Testis (tissue), 3 donors: ENCODE data around the gene TMEM201. TPM values are rescaled to one million over a fixed set of nuclear protein-coding genes. Genes with fewer than 3 reads are reported as not detected.

ENCODE experiments used
- DNase-seq: peaks from one replicate; pipeline ENCODE4 v3.0.0-alpha.2; 2019
- H3K27ac ChIP-seq, 2 donors: fragments of 200-600 bp; sonication (generic); one replicate each; pipeline ENCODE4 v1.5.1; 2019
- H3K27me3 ChIP-seq: fragments of 200-600 bp; sonication (generic); one replicate; pipeline ENCODE4 v1.5.1; 2019
- H3K36me3 ChIP-seq: fragments of 200-600 bp; sonication (generic); one replicate; pipeline ENCODE4 v1.5.1; 2017; ENCODE audit warnings: low read depth; ENCODE audit errors: missing control alignments
- H3K4me1 ChIP-seq: fragments of 200-600 bp; sonication (generic); one replicate; pipeline ENCODE4 v1.5.1; 2019
- H3K4me3 ChIP-seq, 2 donors: fragments of 200-600 bp; sonication (generic); one replicate each; pipeline ENCODE4 v1.5.1; 2017 to 2019
- H3K9me3 ChIP-seq: fragments of 200-600 bp; sonication (generic); one replicate; pipeline ENCODE4 v1.5.1; 2017
- CTCF ChIP-seq, 3 experiments: fragments of 450-650 bp in 2 of 3; fragments of 200-600 bp in 1 of 3; sonication (generic) in 1 of 3; IDR thresholded peaks; one replicate each; pipeline ENCODE4 v1.5.1; 2016 to 2019; ENCODE audit warnings: antibody characterized with exemption in 3 of 3, mild to moderate bottlenecking in 2 of 3, moderate library complexity in 1 of 3
- POLR2A ChIP-seq: fragments of 450-650 bp; IDR thresholded peaks from one replicate; pipeline ENCODE4 v1.6.1; 2017; ENCODE audit warnings: antibody characterized with exemption, mild to moderate bottlenecking, moderate library complexity
- WGBS, 2 donors: methylation state at CpG; one replicate each; pipeline ENCODE4 v1.1.5; 2018; 5-methylcytosine and 5-hydroxymethylcytosine counted together
- intact Hi-C: fragments of 100-400 bp; cut with DNase I; formaldehyde crosslinking; loops from one replicate; pipeline ENCODE4 v1.15.1; 2023; ENCODE audit warnings: low total_unique reads
- polyA plus RNA-seq: library from polyadenylated mRNA; stranded (reverse); fragments of 350-450 nt; fragmentation: Illumina TruSeq; extraction: RNeasy Lipid Tissue Mini Kit (QIAGEN cat#74804); gene quantifications from one replicate; pipeline ENCODE4 v1.2.3, GENCODE V29; 2014; ENCODE audit warnings: low read depth, low replicate concordance; ENCODE audit not compliant: insufficient read depth
- total RNA-seq, 2 donors: library from RNA; depleted of rRNA; stranded (reverse); fragments of >200 nt; gene quantifications; one replicate each; pipeline ENCODE4 v1.2.3, GENCODE V29; 2016

TMEM201 gene
- total and polyA plus RNA-seq, 3 donors from 2014 or later = 26.6 to 36.2 (median 35.8) TPM

DNA sequence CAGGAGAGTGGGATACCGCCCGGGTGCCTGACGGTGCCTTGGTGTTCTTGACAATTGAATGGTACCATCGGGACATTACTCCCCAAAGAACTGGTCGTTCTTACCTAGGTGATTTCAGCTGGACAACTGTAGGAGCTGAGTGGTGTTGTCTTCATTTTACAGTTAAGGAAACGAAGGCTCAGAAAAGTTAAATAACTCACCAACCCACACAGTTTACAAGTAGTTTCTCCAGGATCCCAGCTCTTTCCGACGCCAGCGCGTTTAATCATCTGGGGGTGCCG is 64.4 kb downstream of the TMEM201 start:
- 33 to 53% methylated on average over 11 of the region's 11 CpGs for WGBS, 2 donors
- H3K4me3 ChIP-seq = peak overlapping the region in 1 of 2 donors; percentile 55
- intact Hi-C loops = no loop called here
- no peaks in the 10 kb centered on the region for H3K27me3 ChIP-seq
- no peaks in the 10 kb centered on the region for H3K36me3 ChIP-seq
- no peak for TF ChIP-seq POLR2A
- no peak for TF ChIP-seq CTCF (IDR thresholded peaks at IDR 0.05)
- H3K27ac ChIP-seq = no peak overlapping the region
- no peak for DNase-seq
- H3K4me1 ChIP-seq = peaks cover 5% of the 10 kb centered on the region
- H3K9me3 ChIP-seq = no peaks in the 10 kb centered on the region

DNA sequence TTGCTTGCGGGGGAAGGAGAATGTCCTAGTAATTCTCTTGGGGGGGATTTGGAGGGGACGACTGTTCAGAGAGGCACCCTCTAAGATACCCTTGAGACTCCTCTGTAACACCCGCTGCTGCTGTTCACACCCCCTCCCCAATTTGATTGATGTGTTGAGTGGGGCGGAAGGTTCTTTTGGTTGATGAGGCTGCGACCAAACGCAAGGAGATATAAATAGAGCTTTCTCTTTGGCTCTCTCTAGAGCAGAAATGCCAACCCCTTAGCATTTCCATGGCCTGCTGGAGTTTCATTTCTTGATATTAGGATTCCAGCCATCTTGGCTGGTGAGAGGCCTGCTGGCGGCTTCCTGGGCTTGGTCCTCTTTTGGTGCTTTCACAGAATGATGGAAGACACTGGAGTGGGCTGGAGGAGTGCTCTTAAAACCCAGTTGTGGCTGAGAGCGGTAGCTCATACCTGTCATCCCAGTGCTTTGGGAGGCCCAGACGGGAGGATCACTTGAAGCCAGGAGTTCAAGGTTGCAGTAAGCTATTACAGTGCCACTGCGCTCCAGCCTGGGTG is 64.9 kb downstream of the TMEM201 start:
- H3K27ac ChIP-seq = no peak overlapping the region
- 46 to 57% methylated on average over 10 of the region's 10 CpGs for WGBS, 2 donors
- peaks cover 5% of the 10 kb centered on the region for H3K4me1 ChIP-seq
- no peaks in the 10 kb centered on the region for H3K36me3 ChIP-seq
- no peak for DNase-seq
- no peaks in the 10 kb centered on the region for H3K27me3 ChIP-seq
- no peak for TF ChIP-seq CTCF (IDR thresholded peaks at IDR 0.05)
- TF ChIP-seq POLR2A = no peak
- intact Hi-C loops = no loop called here
- no peak overlapping the region for H3K4me3 ChIP-seq
- no peaks in the 10 kb centered on the region for H3K9me3 ChIP-seq

- Histone ChIP-seq H3K36me3 (no peaks in the 10 kb centered on the region), H3K27me3 (no peaks in the 10 kb centered on the region), H3K4me1 (peaks cover 5% of the 10 kb centered on the region), H3K4me3 (no peak overlapping the region), H3K27ac (no peak overlapping the region), H3K9me3 (no peaks in the 10 kb centered on the region)
- TF ChIP-seq POLR2A (no peak), CTCF (IDR thresholded peaks at IDR 0.05) (no peak)
- intact Hi-C loops = no loop called here
- 40 to 68% methylated on average over 20 to 25 of the region's 25 CpGs for WGBS, 2 donors
- DNase-seq = no peak
These were observed 65.5 kb downstream of the TMEM201 start for GRCh38 chr1:9654051-9654833.

DNA sequence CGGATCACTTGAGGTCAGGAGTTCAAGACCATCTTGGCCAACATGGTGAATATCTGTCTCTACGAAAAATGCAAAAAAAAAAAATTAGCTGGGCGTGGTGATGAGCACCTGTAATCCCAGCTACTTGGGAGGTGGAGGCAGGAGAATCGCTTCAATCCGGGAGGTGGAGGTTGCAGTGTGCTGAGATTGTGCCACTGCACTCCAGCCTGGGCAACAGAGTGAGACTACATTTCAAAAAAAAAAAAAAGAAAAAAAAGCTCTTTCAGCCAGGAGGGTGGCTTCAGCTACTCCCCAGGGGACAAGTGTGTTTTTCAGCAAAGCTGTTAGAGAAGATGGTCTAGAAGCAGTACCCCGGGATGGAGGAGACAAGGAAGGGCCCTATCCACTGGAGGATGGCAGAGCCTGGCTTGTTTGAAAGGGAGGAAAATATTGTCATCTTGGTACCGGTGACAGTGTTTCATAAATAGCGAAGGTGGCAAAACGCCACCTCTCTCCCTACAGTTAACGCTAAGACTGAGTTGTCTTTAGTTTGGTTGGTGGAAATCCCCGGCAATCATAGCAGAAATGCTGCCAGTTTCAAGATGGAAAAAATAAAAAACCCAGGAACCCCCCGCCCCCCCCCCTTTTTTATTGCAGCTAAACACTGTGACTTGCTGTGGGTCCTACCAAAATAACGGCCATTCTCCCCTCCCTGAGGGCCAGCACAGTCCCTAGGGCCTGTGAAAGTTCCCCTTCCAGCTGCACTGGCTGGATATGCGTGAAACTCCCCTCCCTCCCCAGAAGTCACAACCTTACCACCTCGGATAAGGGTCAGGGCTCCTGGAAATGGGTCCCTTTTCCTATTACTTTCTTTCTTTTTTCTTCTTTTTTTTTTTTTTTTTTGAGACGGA is 66.4 kb downstream of the TMEM201 start:
- Histone ChIP-seq H3K9me3 (no peaks in the 10 kb centered on the region), H3K4me1 (peaks cover 5% of the 10 kb centered on the region), H3K27ac (no peak overlapping the region), H3K4me3 (no peak overlapping the region), H3K27me3 (no peaks in the 10 kb centered on the region), H3K36me3 (no peaks in the 10 kb centered on the region)
- WGBS, 2 donors = 65 to 76% methylated on average over 14 to 16 of the region's 16 CpGs
- DNase-seq = no peak
- TF ChIP-seq CTCF (IDR thresholded peaks at IDR 0.05) (no peak), POLR2A (no peak)
- intact Hi-C loops = no loop called here
